Measurements from ENCODE around the gene NEDD8. TPM values are rescaled to one million over a fixed set of nuclear protein-coding genes. Genes with fewer than 3 reads are reported as not detected.

The NEDD8 gene
- total RNA-seq, 4 donors from 2014 or later: 106 to 156 (median 122) TPM

GRCh38 chr14:24262821-24263733 lies 30.9 kb upstream of the NEDD8 start, which contains the start of gene TGM1:
Gene TGM1 (minus strand): TSS chr14:24263177. CDS start chr14:24262352, 825 bp downstream.
- TF ChIP-seq CTCF (IDR thresholded peaks at IDR 0.05; ENCODE audit: low read depth): no peak

DNA sequence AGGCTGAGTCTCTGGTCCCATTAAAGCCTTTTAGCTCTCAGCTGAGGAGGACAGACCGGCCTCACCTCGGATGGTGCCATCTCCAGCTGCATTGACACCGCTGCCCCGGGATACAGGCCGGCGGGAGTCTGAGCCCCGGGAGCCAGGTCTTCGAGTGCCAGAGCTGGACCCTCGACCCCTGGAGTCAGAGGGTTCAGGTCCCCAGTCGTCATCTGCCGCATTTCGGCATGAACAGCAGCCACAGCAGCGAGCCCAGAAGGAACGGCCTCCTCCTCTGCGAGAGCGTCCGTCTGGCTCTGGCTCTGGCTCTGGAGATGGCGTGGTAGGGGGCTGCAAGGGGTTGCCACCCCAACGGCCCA lies 29.8 kb upstream of the NEDD8 start:
- no peak for TF ChIP-seq CTCF (IDR thresholded peaks at IDR 0.05; ENCODE audit: low read depth)

GRCh38 chr14:24261256-24261968 lies 29.2 kb upstream of the NEDD8 start:
- TF ChIP-seq CTCF (IDR thresholded peaks at IDR 0.05; ENCODE audit: low read depth): no peak

GRCh38 chr14:24260780-24261157 lies 28.6 kb upstream of the NEDD8 start:
- TF ChIP-seq CTCF (IDR thresholded peaks at IDR 0.05; ENCODE audit: low read depth): no peak

- TF ChIP-seq CTCF (IDR thresholded peaks at IDR 0.05; ENCODE audit: low read depth): no peak
Measured at GRCh38 chr14:24260026-24260779, 28.0 kb upstream of the NEDD8 start.

DNA sequence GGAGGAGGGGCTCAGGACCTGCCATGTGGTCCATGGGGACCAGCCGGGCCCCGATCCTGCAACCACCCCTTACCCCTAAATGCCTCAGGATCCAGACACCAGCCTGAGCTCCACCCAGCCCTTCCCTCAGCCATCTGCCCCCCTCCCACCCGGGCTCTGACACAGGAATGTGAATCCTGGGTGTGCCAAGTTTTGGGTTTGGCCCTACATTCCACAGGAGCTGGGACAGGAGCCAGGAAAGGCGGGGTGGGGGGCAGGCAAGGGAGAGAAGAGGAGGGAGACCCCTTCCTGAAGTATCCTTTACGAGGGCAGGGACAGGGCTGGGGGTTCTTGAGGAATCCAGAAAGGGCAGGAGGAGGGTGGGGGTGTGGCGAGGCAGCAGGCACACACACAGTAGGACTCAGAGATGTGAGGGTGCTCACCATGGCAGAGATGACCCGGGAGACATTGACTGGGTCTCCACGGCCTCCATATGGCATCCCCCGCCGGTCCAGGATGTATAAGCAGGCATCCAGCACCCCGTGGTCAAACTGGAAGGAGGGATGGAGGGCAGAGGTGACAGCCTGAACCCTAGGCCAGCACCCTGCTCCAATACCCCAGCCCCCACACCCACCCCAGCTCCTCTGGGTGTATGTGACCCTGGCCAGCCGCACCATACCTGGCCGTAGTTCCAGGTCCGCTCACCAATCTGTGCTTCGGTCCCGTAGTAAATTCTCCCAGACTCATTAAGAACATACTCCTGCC lies 27.3 kb upstream of the NEDD8 start:
- TF ChIP-seq CTCF (IDR thresholded peaks at IDR 0.05; ENCODE audit: low read depth): no peak
